Kidney epithelial cell (primary cell): Measurements from ENCODE around the gene BLOC1S1. TPM values are rescaled to one million over a fixed set of nuclear protein-coding genes. Genes with fewer than 3 reads are reported as not detected.

Experiments
- DNase-seq: peaks from one replicate; pipeline ENCODE4 v3.0.0-alpha.2; 2010; ENCODE audit warnings: low read depth
- H3K27me3 ChIP-seq: 2 replicates; pipeline ENCODE4 v1.6.0; 2011; ENCODE audit warnings: low read length; ENCODE audit not compliant: control insufficient read depth, insufficient read depth
- H3K36me3 ChIP-seq: 2 replicates; pipeline ENCODE4 v1.5.1; 2011; ENCODE audit warnings: low read length; ENCODE audit not compliant: control insufficient read depth, insufficient read depth
- H3K4me3 ChIP-seq: 2 replicates; pipeline ENCODE4 v1.5.1; 2011; ENCODE audit warnings: low read depth, mild to moderate bottlenecking, control low read depth, low read length
- CTCF ChIP-seq: IDR thresholded peaks from 2 replicates; pipeline ENCODE4 v1.5.1; 2011; ENCODE audit warnings: mild to moderate bottlenecking, moderate library complexity, low read length, control low read depth, inconsistent platforms; ENCODE audit not compliant: insufficient read depth, poor library complexity, severe bottlenecking
- total RNA-seq: library from RNA; depleted of rRNA; stranded (reverse); fragments of >200 nt; gene quantifications from 2 replicates; pipeline ENCODE4 v1.2.3, GENCODE V29; 2015

Gene BLOC1S1
- total RNA-seq, 1 donor from 2014 or later: 109 TPM

- DNase-seq: no peak
- no peak overlapping the region for H3K4me3 ChIP-seq
- no peaks in the 10 kb centered on the region for H3K27me3 ChIP-seq
- TF ChIP-seq CTCF: no peak
- H3K36me3 ChIP-seq: no peaks in the 10 kb centered on the region
Measured at GRCh38 chr12:55733858-55734257, 18.0 kb downstream of the BLOC1S1 start.

GRCh38 chr12:55734595-55734994, 18.7 kb downstream of the BLOC1S1 start:
- H3K36me3 ChIP-seq: no peaks in the 10 kb centered on the region
- no peak overlapping the region for H3K4me3 ChIP-seq
- H3K27me3 ChIP-seq: no peaks in the 10 kb centered on the region
- no peak for DNase-seq
- TF ChIP-seq CTCF: no peak

DNA sequence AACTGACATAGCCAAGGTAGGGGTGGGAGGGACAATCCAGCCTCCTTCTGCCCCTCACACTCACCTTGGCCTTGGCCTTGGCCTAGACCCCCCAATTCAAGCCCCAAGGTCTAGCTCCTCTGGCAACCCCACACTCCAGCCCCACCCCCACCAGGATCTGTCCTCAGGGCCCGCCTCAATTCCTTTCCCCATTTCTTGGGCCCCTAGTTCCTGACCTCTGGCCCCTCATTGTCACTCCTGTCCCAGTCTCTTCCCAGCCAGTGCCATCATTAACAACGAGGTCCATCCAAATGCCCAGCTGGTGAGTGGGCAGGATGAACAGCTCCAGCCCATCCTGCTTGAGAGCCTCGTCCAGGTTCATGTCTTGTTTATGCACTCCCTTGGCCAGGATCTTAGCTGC, 20.2 kb downstream of the BLOC1S1 start:
- Histone ChIP-seq H3K4me3 (no peak overlapping the region), H3K27me3 (no peaks in the 10 kb centered on the region), H3K36me3 (no peaks in the 10 kb centered on the region)
- no peak for TF ChIP-seq CTCF
- no peak for DNase-seq

GRCh38 chr12:55736780-55737580, 21.1 kb downstream of the BLOC1S1 start:
- DNase-seq: no peak

DNA sequence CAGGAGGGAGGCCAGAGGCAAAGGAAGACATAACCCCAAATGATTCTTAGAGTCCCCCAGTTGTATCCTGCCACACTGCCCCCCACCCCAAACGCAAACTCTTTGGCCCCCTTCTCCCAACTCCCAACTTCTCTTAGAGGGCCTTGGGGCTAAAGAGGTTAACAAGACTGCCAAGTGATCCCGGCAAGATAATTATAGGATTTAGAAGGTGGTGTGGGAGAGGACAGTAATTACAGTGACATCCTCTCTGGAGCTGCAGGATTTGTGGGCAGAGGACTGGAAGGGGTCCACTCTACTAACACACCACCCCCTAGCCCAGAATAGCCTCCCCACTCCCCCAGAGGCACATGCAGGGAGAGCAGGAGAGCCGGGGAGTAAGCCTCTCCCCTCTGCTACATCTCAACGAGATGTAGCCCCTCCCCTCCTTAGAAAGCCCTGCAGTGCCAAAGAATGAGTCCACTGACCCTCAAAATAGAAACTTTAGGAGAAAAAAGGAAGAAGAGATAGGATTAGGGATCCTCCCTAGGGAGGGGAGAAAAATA, 21.8 kb downstream of the BLOC1S1 start:
- no peak for TF ChIP-seq CTCF
- no peaks in the 10 kb centered on the region for H3K36me3 ChIP-seq
- H3K4me3 ChIP-seq: peak overlapping the region; percentile 65
- H3K27me3 ChIP-seq: no peaks in the 10 kb centered on the region
- no peak for DNase-seq

More at GRCh38 chr12:55736780-55737580, 21.1 kb downstream of the BLOC1S1 start:
- Histone ChIP-seq H3K27me3 (no peaks in the 10 kb centered on the region), H3K4me3 (no peak overlapping the region), H3K36me3 (no peaks in the 10 kb centered on the region)
- peak; percentile 89 for TF ChIP-seq CTCF
